T-helper 22 cell (primary cell): ENCODE results near the gene LRRC10.

Experiments
- DNase-seq: peaks from one replicate; pipeline ENCODE4 v3.0.0-alpha.2; 2020; ENCODE audit warnings: low read depth

Gene LRRC10

GRCh38 chr12:69569236-69569635, 41.5 kb downstream of the LRRC10 start:
- no peak for DNase-seq

- no peak for DNase-seq
Observed at GRCh38 chr12:69566603-69567002, 44.1 kb downstream of the LRRC10 start.

DNA sequence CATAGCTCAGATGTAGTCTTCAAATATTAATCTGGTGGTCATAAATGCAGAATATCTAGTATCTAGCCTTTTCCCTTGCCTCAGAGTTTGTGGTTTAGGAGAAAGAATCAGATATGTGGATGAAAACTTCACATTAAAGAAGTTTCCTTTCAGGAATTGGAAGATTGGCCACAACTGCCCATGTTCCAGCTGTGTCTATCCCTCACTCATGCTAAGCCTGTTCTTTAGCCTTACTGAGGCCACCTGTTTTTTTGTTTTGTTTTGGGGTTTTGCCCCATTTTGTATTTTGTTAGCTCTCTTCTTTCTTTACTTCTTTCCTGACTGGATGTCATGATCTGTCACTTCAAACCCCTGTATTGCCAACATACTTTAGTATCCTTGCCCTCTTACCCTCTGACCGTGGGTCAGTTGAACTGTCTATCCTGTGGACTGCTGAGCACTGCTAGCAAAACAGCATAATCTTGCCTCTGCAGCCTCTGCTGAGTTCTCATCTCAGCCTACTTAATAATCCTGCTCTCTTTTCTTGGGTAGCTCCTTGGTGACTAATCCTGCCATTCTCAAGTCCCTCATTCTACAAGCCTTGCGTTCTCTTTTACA, 47.4 kb downstream of the LRRC10 start:
- no peak for DNase-seq
